ENCODE results near the gene DGLUCY. TPM values are rescaled to one million over a fixed set of nuclear protein-coding genes. Genes with fewer than 3 reads are reported as not detected.
A peak's percentile ranks its signal among the peaks of the same experiment; 100 is the strongest.
"Not testable (repeated sequence)": the region's sequence is repeated elsewhere in the genome, so short reads cannot be mapped to it uniquely, and the experiment has no call there.

The DGLUCY gene
- polyA plus RNA-seq, 3 donors = 54.9 to 88.4 (median 66.0) TPM

DNA sequence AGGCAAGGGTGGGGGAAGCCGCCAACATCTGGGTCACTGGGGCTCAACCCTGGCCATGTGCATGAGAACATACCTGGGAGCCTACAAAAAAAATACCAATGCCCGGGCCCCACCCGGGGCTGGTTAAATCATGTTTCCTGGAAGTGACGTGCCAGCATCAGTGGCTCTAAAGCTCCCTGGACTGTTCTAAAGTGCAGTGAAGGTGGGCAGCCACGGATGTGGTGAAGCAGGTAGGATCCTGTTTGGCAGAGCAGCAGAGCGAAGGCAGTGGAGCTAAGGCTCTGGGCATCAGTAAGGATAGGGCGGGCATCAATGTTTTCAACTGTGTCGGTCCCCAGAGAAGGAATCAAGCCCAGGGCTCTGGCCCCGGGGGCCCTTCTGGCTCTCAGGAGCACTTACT is 131.2 kb downstream of the DGLUCY start:
- no peaks in the 10 kb centered on the region for H3K36me3 ChIP-seq (replicated peaks in 1 of 2; ENCODE audit: control insufficient read depth in 1 of 2, insufficient read depth in 2 of 2, low read length in 2 of 2)
- H2AFZ ChIP-seq (ENCODE audit: insufficient read depth, low read depth, low read length, poor library complexity, severe bottlenecking) = no peak overlapping the region
- peak overlapping the region; percentile 64 for H3K9ac ChIP-seq (ENCODE audit: insufficient read depth, low read length, poor library complexity, severe bottlenecking)
- no peaks in the 10 kb centered on the region for H4K20me1 ChIP-seq (ENCODE audit: insufficient read depth, low read length)
- no peak overlapping the region for H3K4me2 ChIP-seq (replicated peaks; ENCODE audit: extremely low read depth, low read length, poor library complexity, severe bottlenecking)
- H3K27me3 ChIP-seq (ENCODE audit: control insufficient read depth in 2 of 2, insufficient read depth in 2 of 2, low read length in 2 of 2) = no peaks in the 10 kb centered on the region
- H3K27me3 Mint-ChIP-seq (ENCODE audit: low read depth in 3 of 3) = peaks cover 5 to 12% (median 7%) of the 10 kb centered on the region in 3 donors
- WGBS (ENCODE audit: insufficient coverage) = 77% methylated on average over 9 of the region's 9 CpGs
- no peak overlapping the region for H3K27ac ChIP-seq (ENCODE audit: low read depth in 1 of 2, low read length in 2 of 2)
- peak overlapping the region; percentile 53 to 60 for H3K4me3 Mint-ChIP-seq
- no peaks in the 10 kb centered on the region for H3K9me3 ChIP-seq (replicated peaks in 1 of 2; ENCODE audit: control insufficient read depth in 1 of 2, insufficient read depth in 1 of 2, low read length in 2 of 2)
- peaks cover 52 to 55% of the 10 kb centered on the region in 2 donors for H3K4me1 ChIP-seq (ENCODE audit: control insufficient read depth in 1 of 2, insufficient read depth in 2 of 2, low read length in 2 of 2)
- peaks cover 56% of the 10 kb centered on the region for H3K4me1 Mint-ChIP-seq
- no peak overlapping the region for H3K4me3 ChIP-seq (replicated peaks in 1 of 3; ENCODE audit: low read depth in 2 of 3, low read length in 3 of 3)
- H3K79me2 ChIP-seq (ENCODE audit: insufficient read depth, low read length) = no peaks in the 10 kb centered on the region
- peak overlapping the region in 5 of 7 donors; percentile 28 to 91 (median 79) for H3K27ac Mint-ChIP-seq
- intact Hi-C loops (cut with micrococcal nuclease) = loop anchor here in 1 of 2 donors (10.0 kb wide), 1 partner anchor 170 kb away; the partner anchor contains the start of gene CCDC88C
- DNase-seq = no peak
- H3K9me3 Mint-ChIP-seq = peaks cover 0 to 7% (median 1%) of the 10 kb centered on the region in 7 donors
- H3K36me3 Mint-ChIP-seq = no peaks in the 10 kb centered on the region
- TF ChIP-seq, protein P1, sequence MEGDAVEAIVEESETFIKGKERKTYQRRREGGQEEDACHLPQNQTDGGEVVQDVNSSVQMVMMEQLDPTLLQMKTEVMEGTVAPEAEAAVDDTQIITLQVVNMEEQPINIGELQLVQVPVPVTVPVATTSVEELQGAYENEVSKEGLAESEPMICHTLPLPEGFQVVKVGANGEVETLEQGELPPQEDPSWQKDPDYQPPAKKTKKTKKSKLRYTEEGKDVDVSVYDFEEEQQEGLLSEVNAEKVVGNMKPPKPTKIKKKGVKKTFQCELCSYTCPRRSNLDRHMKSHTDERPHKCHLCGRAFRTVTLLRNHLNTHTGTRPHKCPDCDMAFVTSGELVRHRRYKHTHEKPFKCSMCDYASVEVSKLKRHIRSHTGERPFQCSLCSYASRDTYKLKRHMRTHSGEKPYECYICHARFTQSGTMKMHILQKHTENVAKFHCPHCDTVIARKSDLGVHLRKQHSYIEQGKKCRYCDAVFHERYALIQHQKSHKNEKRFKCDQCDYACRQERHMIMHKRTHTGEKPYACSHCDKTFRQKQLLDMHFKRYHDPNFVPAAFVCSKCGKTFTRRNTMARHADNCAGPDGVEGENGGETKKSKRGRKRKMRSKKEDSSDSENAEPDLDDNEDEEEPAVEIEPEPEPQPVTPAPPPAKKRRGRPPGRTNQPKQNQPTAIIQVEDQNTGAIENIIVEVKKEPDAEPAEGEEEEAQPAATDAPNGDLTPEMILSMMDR (IDR thresholded peaks at IDR 0.05) = no peak

- H3K36me3 Mint-ChIP-seq; H3K36me3 ChIP-seq (replicated peaks in 1 of 2; ENCODE audit: control insufficient read depth in 1 of 2, insufficient read depth in 2 of 2, low read length in 2 of 2); H3K4me3 ChIP-seq (replicated peaks in 1 of 3; ENCODE audit: low read depth in 2 of 3, low read length in 3 of 3); H3K79me2 ChIP-seq (ENCODE audit: insufficient read depth, low read length); H2AFZ ChIP-seq (ENCODE audit: insufficient read depth, low read depth, low read length, poor library complexity, severe bottlenecking); H3K9me3 Mint-ChIP-seq; H4K20me1 ChIP-seq (ENCODE audit: insufficient read depth, low read length); H3K4me3 Mint-ChIP-seq; H3K9ac ChIP-seq (ENCODE audit: insufficient read depth, low read length, poor library complexity, severe bottlenecking); H3K27ac ChIP-seq (ENCODE audit: low read depth in 1 of 2, low read length in 2 of 2); H3K4me2 ChIP-seq (replicated peaks; ENCODE audit: extremely low read depth, low read length, poor library complexity, severe bottlenecking); H3K27me3 ChIP-seq (ENCODE audit: control insufficient read depth in 2 of 2, insufficient read depth in 2 of 2, low read length in 2 of 2); DNase-seq; H3K9me3 ChIP-seq (replicated peaks in 1 of 2; ENCODE audit: control insufficient read depth in 1 of 2, insufficient read depth in 1 of 2, low read length in 2 of 2): not testable (repeated sequence)
- 100% methylated on average over 4 of the region's 8 CpGs for whole genome bisulfite sequencing (ENCODE audit: insufficient coverage)
- H3K4me1 ChIP-seq (ENCODE audit: control insufficient read depth in 1 of 2, insufficient read depth in 2 of 2, low read length in 2 of 2) = peaks cover 58 to 61% of the 10 kb centered on the region in 2 donors
- Mint-ChIP-seq H3K27me3 (ENCODE audit: low read depth in 3 of 3) (peaks cover 5 to 12% (median 7%) of the 10 kb centered on the region in 3 donors), H3K4me1 (peaks cover 62% of the 10 kb centered on the region), H3K27ac (peak overlapping the region in 2 of 7 donors; percentile 6 to 18)
- intact Hi-C loops (cut with micrococcal nuclease) = loop anchor here in 1 of 2 donors (10.0 kb wide), 1 partner anchor 169 kb away; the partner anchor contains the start of gene CCDC88C
Measured at GRCh38 chr14:91245616-91246015, 131.7 kb downstream of the DGLUCY start.
